ENCODE results near the gene LCN12. TPM values are rescaled to one million over a fixed set of nuclear protein-coding genes. Genes with fewer than 3 reads are reported as not detected.

Gene LCN12
- total RNA-seq, 1 experiment from 2014 or later: 4.2 TPM

GRCh38 chr9:136926749-136927148 lies 25.3 kb upstream of the LCN12 start:
- DNase-seq (ENCODE audit: low read depth, low spot score) (no peak), ATAC-seq (no peak)
- H3K27ac ChIP-seq (ENCODE audit: low read depth, low read length): no peak overlapping the region
- H3K9me3 ChIP-seq (ENCODE audit: control insufficient read depth in 1 of 2, insufficient read depth in 1 of 2, low read depth in 1 of 2, low read length in 2 of 2): no peaks in the 10 kb centered on the region
- no TSS peak for BruUV-seq (replicated peaks)
- TF ChIP-seq MAX (IDR thresholded peaks at IDR 0.05) (no peak), POLR2AphosphoS5 (IDR thresholded peaks at IDR 0.05; ENCODE audit: low read depth, low read length) (no peak), SP1 (IDR thresholded peaks at IDR 0.05; ENCODE audit: low read depth) (no peak), JUND (IDR thresholded peaks at IDR 0.05) (no peak), FOSL1 (IDR thresholded peaks at IDR 0.05; ENCODE audit: low read depth) (no peak), POLR2A (IDR thresholded peaks at IDR 0.05; ENCODE audit: borderline replicate concordance, extremely low read depth, insufficient read depth, insufficient read length) (no peak), ZNF274 (IDR thresholded peaks at IDR 0.05; ENCODE audit: low read depth, low read length) (no peak), CEBPB (IDR thresholded peaks at IDR 0.05; ENCODE audit: low read depth) (no peak), ZFX (IDR thresholded peaks at IDR 0.05) (no peak), YY1 (IDR thresholded peaks at IDR 0.05; ENCODE audit: extremely low read depth, insufficient replicate concordance, low read depth, low read length) (no peak), REST (IDR thresholded peaks at IDR 0.05; ENCODE audit: low read depth) (no peak), EZH2 (IDR thresholded peaks at IDR 0.05) (no peak), EZH2phosphoT487 (IDR thresholded peaks at IDR 0.05; ENCODE audit: borderline replicate concordance) (no peak)
- H3K4me2 ChIP-seq (ENCODE audit: low read length): no peak overlapping the region
- no peaks in the 10 kb centered on the region for H3K79me2 ChIP-seq (ENCODE audit: insufficient read depth, low read length)
- ChIA-PET POLR2A (interaction anchor here (0.6 kb wide), 1 partner anchor 11 kb away, joined by 3 read pairs; no protein-coding TSS in a partner anchor), RAD21 (ENCODE audit: low non-redundant PET in 1 of 2, low total read pairs in 2 of 2, uncharacterized antibody in 2 of 2, unreplicated experiment in 2 of 2) (no interaction called here), CTCF (no interaction called here)
- peaks cover 3 to 26% of the 10 kb centered on the region in 2 experiments; a peak in 2 of 4 replicates for H3K36me3 ChIP-seq (ENCODE audit: control insufficient read depth in 1 of 2, insufficient read depth in 2 of 2, low read length in 2 of 2)
- H3K9ac ChIP-seq (ENCODE audit: low read length): no peak overlapping the region
- H4K20me1 ChIP-seq (ENCODE audit: insufficient read depth): no peaks in the 10 kb centered on the region
- no peaks in the 10 kb centered on the region for H3K9me2 ChIP-seq (ENCODE audit: insufficient read depth)
- no peaks in the 10 kb centered on the region for H3K4me1 ChIP-seq (ENCODE audit: control insufficient read depth in 1 of 2, insufficient read depth in 2 of 2, low read length in 2 of 2)
- H2AFZ ChIP-seq (ENCODE audit: low read depth, low read length, poor library complexity, severe bottlenecking): no peak overlapping the region
- H3K4me3 ChIP-seq (replicated peaks in 1 of 2; ENCODE audit: low read depth in 1 of 2, low read length in 2 of 2): no peak overlapping the region
- intact Hi-C loops (cut with micrococcal nuclease): no loop called here
- H3K27me3 ChIP-seq (ENCODE audit: insufficient read depth, low read length): no peaks in the 10 kb centered on the region
